GM06990 (cell line): Measurements from ENCODE around the gene F2.

Experiments used
- DNase-seq: peaks from one replicate; pipeline ENCODE4 v3.0.0-alpha.2; 2011; ENCODE audit not compliant: insufficient read length; ENCODE audit errors: extremely low read depth
- H3K27me3 ChIP-seq: replicated peaks from 2 replicates; pipeline ENCODE4 v1.6.0; 2011; ENCODE audit warnings: low read length; ENCODE audit not compliant: control insufficient read depth, insufficient read depth
- H3K36me3 ChIP-seq: 2 replicates; pipeline ENCODE4 v1.5.1; 2011; ENCODE audit warnings: low read length; ENCODE audit not compliant: control insufficient read depth, insufficient read depth
- H3K4me3 ChIP-seq: replicated peaks from 2 replicates; pipeline ENCODE4 v1.5.1; 2011; ENCODE audit warnings: low read depth, mild to moderate bottlenecking, control low read depth, low read length
- TF ChIP-seq, protein P1 (sequence below): IDR thresholded peaks from 2 replicates; pipeline ENCODE4 v1.5.1; 2011; ENCODE audit warnings: low read length, control low read depth, mild to moderate bottlenecking, inconsistent platforms; ENCODE audit not compliant: insufficient read depth, poor library complexity, severe bottlenecking

The F2 gene

DNA sequence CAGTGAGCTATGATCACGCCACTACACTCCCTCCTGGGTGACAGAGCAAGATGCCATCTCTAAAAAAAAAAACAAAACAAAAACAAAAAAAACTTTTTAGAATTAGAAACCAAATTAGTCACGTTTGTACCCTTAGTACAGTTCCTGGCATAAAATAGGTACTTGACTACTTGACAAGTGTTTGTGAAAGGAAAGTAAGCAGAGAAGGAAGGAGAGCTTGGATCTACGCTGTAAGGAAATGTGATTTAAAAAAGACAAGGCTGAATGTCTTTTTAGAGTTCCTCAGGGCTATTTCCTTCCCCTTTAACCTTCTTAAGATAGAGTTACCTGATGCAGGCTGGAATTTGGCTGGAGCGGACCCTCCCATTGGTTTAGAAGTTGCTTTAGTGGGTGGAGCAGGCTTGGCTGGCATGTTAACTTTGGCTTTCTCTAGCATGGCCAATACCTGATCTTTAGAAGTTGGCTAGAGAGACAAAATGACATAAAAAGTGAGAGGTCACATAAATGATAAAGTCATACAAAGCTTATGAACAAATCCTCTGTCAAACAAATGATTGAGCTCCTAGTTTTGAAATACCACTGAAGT lies 50.7 kb downstream of the F2 start:
- TF ChIP-seq, protein P1, sequence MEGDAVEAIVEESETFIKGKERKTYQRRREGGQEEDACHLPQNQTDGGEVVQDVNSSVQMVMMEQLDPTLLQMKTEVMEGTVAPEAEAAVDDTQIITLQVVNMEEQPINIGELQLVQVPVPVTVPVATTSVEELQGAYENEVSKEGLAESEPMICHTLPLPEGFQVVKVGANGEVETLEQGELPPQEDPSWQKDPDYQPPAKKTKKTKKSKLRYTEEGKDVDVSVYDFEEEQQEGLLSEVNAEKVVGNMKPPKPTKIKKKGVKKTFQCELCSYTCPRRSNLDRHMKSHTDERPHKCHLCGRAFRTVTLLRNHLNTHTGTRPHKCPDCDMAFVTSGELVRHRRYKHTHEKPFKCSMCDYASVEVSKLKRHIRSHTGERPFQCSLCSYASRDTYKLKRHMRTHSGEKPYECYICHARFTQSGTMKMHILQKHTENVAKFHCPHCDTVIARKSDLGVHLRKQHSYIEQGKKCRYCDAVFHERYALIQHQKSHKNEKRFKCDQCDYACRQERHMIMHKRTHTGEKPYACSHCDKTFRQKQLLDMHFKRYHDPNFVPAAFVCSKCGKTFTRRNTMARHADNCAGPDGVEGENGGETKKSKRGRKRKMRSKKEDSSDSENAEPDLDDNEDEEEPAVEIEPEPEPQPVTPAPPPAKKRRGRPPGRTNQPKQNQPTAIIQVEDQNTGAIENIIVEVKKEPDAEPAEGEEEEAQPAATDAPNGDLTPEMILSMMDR: no peak
- DNase-seq: no peak
- H3K36me3 ChIP-seq: peaks cover 4% of the 10 kb centered on the region
- H3K27me3 ChIP-seq: no peaks in the 10 kb centered on the region
- H3K4me3 ChIP-seq: no peak overlapping the region

DNA sequence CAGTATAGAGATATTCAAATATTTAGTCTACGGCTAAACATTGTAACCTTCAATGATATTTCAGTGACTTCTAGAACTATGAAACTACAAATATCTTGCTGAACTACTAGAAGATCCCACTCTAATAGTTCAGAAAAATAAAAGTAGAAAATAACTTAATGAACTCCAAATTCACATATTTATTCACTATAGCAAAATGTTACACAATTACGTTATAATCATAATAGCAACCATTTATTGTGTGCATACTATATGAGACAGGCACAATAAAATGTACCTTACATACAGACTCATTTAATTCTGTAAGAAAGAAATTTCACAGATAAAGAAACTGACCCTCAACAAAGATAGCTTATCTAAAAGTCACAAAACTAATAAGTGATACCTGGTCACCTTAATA lies 57.9 kb downstream of the F2 start:
- no peak overlapping the region for H3K4me3 ChIP-seq
- TF ChIP-seq, protein P1: no peak
- DNase-seq: no peak
- H3K27me3 ChIP-seq: no peaks in the 10 kb centered on the region
- peaks cover 6% of the 10 kb centered on the region for H3K36me3 ChIP-seq

DNA sequence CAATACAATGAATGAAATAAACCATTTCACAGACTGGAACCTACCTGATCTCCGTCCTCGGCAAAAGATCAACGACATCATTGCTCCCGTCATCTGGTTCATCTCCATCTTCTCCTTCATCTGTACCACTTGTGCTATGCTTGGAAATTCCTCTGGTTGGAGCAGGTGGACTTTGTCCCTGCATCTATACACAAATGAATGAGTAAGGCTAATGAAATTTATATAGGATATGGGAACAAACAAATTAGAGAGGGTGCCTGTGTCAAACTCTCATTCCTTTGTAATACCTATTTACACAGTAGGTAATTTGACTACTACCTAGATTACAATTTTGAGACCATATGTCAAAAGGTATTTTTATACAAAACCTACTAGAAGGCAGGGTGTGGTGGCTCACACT lies 59.4 kb downstream of the F2 start:
- TF ChIP-seq, protein P1: no peak
- H3K27me3 ChIP-seq: no peaks in the 10 kb centered on the region
- DNase-seq: no peak
- peaks cover 6% of the 10 kb centered on the region for H3K36me3 ChIP-seq
- H3K4me3 ChIP-seq: no peak overlapping the region
